Measurements from ENCODE around the gene ADPRH.
"Not testable (repeated sequence)": the region's sequence is repeated elsewhere in the genome, so short reads cannot be mapped to it uniquely, and the experiment has no call there.

Gene ADPRH

GRCh38 chr3:119588112-119588511 is 8.8 kb downstream of the ADPRH start:
- no peak overlapping the region for H3K4me3 ChIP-seq (ENCODE audit: low read length)
- TF ChIP-seq, protein P1, sequence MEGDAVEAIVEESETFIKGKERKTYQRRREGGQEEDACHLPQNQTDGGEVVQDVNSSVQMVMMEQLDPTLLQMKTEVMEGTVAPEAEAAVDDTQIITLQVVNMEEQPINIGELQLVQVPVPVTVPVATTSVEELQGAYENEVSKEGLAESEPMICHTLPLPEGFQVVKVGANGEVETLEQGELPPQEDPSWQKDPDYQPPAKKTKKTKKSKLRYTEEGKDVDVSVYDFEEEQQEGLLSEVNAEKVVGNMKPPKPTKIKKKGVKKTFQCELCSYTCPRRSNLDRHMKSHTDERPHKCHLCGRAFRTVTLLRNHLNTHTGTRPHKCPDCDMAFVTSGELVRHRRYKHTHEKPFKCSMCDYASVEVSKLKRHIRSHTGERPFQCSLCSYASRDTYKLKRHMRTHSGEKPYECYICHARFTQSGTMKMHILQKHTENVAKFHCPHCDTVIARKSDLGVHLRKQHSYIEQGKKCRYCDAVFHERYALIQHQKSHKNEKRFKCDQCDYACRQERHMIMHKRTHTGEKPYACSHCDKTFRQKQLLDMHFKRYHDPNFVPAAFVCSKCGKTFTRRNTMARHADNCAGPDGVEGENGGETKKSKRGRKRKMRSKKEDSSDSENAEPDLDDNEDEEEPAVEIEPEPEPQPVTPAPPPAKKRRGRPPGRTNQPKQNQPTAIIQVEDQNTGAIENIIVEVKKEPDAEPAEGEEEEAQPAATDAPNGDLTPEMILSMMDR (conservative IDR thresholded peaks at IDR 0.05; ENCODE audit: low read depth, low read length), result no peak
- DNase-seq (ENCODE audit: low read depth), result no peak

DNA sequence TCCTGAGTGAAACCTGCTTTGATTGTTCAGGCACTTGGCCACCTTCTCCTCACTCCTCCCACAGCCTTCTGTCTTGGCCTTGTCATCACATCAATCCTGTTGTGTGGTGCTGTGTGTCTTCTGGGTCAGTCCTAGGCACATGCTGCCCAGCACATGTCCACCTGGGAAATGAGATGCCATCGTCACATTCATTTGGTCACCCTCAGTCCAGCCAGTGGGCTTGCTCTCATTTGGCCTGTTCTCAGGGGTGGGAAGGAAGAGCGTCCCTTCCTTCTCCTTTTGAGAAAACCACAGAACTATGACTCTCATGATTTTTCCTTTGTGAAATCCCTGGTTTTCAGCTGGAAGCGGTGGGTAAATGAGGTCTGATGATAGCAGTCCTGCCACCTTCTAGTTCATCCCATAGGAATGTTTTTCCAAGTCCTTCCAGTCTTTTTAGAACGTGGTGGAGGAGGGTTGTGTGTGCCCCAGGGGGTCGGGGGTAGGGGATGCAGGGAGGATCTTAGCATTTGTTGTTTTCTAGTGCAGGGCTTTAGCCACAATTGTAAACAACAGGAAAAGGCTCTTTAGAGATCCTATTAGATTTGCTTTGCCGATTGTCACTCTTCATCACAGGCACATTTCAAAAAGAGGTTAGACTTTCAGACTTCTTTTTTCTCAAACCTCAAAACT is 9.9 kb downstream of the ADPRH start:
- TF ChIP-seq, protein P1 (conservative IDR thresholded peaks at IDR 0.05; ENCODE audit: low read depth, low read length), result no peak
- no peak overlapping the region for H3K4me3 ChIP-seq (ENCODE audit: low read length)
- DNase-seq (ENCODE audit: low read depth), result no peak

GRCh38 chr3:119590706-119591105 is 11.4 kb downstream of the ADPRH start:
- H3K4me3 ChIP-seq (ENCODE audit: low read length), result no peak overlapping the region
- TF ChIP-seq, protein P1 (conservative IDR thresholded peaks at IDR 0.05; ENCODE audit: low read depth, low read length), result no peak
- no peak for DNase-seq (ENCODE audit: low read depth)

DNA sequence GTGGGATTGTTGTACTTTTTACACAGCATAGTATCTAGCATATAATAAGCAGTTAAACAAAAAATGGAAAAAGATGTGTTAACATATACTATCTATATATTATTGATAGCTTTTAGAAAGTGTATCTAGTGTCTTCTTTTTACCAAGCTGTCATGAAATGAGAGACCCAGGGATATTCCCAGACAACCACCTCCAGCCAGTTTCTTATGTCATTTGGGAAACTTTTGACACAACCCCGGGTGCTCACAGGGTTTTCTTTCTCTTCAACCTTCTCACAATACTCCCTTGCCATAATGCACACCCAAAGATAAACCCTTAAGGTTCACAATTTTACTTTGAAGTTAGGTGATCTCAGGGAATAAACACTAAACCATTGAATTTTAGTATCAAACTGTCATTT is 13.6 kb downstream of the ADPRH start:
- H3K4me3 ChIP-seq (ENCODE audit: low read length), result no peak overlapping the region
- DNase-seq (ENCODE audit: low read depth), result no peak
- TF ChIP-seq, protein P1 (conservative IDR thresholded peaks at IDR 0.05; ENCODE audit: low read depth, low read length), result no peak

GRCh38 chr3:119594066-119594465 is 14.8 kb downstream of the ADPRH start:
- TF ChIP-seq, protein P1 (conservative IDR thresholded peaks at IDR 0.05; ENCODE audit: low read depth, low read length), result no peak
- DNase-seq (ENCODE audit: low read depth), result no peak
- H3K4me3 ChIP-seq (ENCODE audit: low read length), result no peak overlapping the region

GRCh38 chr3:119594929-119595328 is 15.6 kb downstream of the ADPRH start:
- not testable (repeated sequence) for DNase-seq (ENCODE audit: low read depth); H3K4me3 ChIP-seq (ENCODE audit: low read length)

DNA sequence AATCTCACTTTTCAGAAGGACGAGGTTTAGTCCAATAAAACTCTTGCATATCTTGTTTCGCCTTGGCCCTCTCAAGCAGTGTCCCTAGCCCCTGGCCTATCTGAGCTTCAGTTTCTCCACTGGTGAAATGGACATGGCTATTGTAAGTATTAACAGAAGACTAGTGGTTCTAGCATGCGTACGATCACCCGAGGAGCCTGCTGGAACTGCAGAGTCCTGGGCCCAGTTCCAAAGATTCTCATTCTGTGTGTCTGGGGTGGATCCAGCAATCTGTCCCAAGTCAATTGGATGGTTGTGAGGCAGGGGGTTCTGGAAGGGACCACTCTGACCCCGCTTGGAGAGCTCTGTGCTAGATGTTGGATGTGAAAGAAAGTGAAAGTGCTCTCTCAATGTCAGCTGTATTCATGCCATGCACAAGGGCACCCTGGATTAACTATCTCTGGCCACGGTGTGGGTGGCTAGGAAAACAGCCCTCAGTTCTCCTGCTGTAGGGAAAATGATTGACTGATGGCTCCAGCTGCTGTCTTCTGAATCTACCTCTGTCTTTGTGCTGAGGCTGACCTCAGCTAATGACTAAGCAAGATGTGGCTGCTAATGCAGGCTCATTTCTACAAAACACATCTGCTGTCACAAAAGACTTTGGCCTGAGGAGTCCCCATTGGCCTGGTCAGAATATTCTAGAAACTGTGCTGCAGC is 16.5 kb downstream of the ADPRH start:
- TF ChIP-seq, protein P1 (conservative IDR thresholded peaks at IDR 0.05; ENCODE audit: low read depth, low read length), result no peak
- no peak for DNase-seq (ENCODE audit: low read depth)
- H3K4me3 ChIP-seq (ENCODE audit: low read length), result no peak overlapping the region
